Esophagus squamous epithelium (tissue), 5 donors: ENCODE results near the gene AGO1. TPM values are rescaled to one million over a fixed set of nuclear protein-coding genes. Genes with fewer than 3 reads are reported as not detected.

Source experiments
- DNase-seq: peaks from one replicate; lab custom pipeline; 2025; lab: John Stamatoyannopoulos, UW
- H3K27ac ChIP-seq, 4 donors: fragments of 200-600 bp; sonication (generic); one replicate each; pipeline ENCODE4 v1.5.1; 2016 to 2019; ENCODE audit warnings: mild to moderate bottlenecking in 1 of 4
- H3K27me3 ChIP-seq, 4 donors: fragments of 200-600 bp; sonication (generic); 1 replicate in 3 of 4; 2 replicates in 1 of 4; pipeline versions ENCODE4 v1.5.1 to v1.6.0; 2017 to 2021; ENCODE audit warnings: antibody characterized with exemption in 1 of 4
- H3K36me3 ChIP-seq, 3 donors: fragments of 200-600 bp; sonication (generic); one replicate each; pipeline ENCODE4 v1.5.1; 2016 to 2019
- H3K4me1 ChIP-seq, 3 donors: fragments of 200-600 bp; sonication (generic); one replicate each; pipeline ENCODE4 v1.5.1; 2017 to 2019
- H3K4me3 ChIP-seq, 4 donors: fragments of 200-600 bp; sonication (generic); 1 replicate in 3 of 4; 2 replicates in 1 of 4; pipeline ENCODE4 v1.5.1; 2016 to 2019; ENCODE audit warnings: mild to moderate bottlenecking in 2 of 4, moderate library complexity in 1 of 4
- H3K9me3 ChIP-seq, 3 donors: fragments of 200-600 bp; sonication (generic); one replicate each; pipeline ENCODE4 v1.5.1; 2016 to 2019
- CTCF ChIP-seq, 6 experiments: fragments of 450-650 bp in 4 of 6; fragments of 200-600 bp in 2 of 6; sonication (generic) in 2 of 6; IDR thresholded peaks; one replicate each; pipeline ENCODE4 v1.5.1; 2016 to 2019; ENCODE audit warnings: antibody characterized with exemption in 6 of 6, mild to moderate bottlenecking in 4 of 6, moderate library complexity in 4 of 6
- POLR2A ChIP-seq, 4 donors: fragments of 450-650 bp; IDR thresholded peaks; one replicate each; pipeline ENCODE4 v1.6.1; 2017; ENCODE audit warnings: antibody characterized with exemption in 4 of 4, mild to moderate bottlenecking in 4 of 4, moderate library complexity in 3 of 4
- WGBS, 2 donors: methylation state at CpG; one replicate each; pipeline ENCODE4 v1.1.5; 2018; 5-methylcytosine and 5-hydroxymethylcytosine counted together
- intact Hi-C: fragments of 100-400 bp; cut with DNase I; formaldehyde crosslinking; loops from one replicate; pipeline ENCODE4 v1.15.0; 2022
- total RNA-seq, 4 donors: library from RNA; depleted of rRNA; stranded (reverse); fragments of >200 nt; gene quantifications; one replicate each; pipeline ENCODE4 v1.1.0, GENCODE V29; 2016
- donor health status: DM: yes; HTN: yes; CAD: no.

AGO1 gene
- total RNA-seq, result 10 to 100 TPM in 2 of 4 donors, 1 to 10 TPM in 2; 9.7 to 18.1 (median 11.2) TPM

GRCh38 chr1:35882945-35883634 lies at the start of gene AGO1:
AGO1 (plus strand) TSS chr1:35883209; CDS start chr1:35883422, 213 bp downstream.
- Histone ChIP-seq H3K9me3 (no peaks in the 10 kb centered on the region), H3K36me3 (peaks cover 0 to 4% (median 0%) of the 10 kb centered on the region in 3 donors), H3K4me3 (peak within 1 kb of the TSS; percentile 70 to 92 (median 78)), H3K27ac (peak within 1 kb of the TSS; percentile 67 to 89 (median 82)), H3K27me3 (no peaks in the 10 kb centered on the region), H3K4me1 (peaks cover 6 to 47% (median 8%) of the 10 kb centered on the region in 3 donors)
- 0 to 2% methylated on average over 6 to 19 of the region's 58 CpGs for WGBS, 2 donors
- TF ChIP-seq POLR2A (IDR thresholded peaks at IDR 0.05) (peak in 3 of 4 donors; percentile 42 to 90 (median 81)), CTCF (IDR thresholded peaks at IDR 0.05) (peak; percentile 92 to 99 (median 98))
- peak; percentile 63 for DNase-seq
- intact Hi-C loops, result no loop called here

- no peaks in the 10 kb centered on the region for H3K9me3 ChIP-seq
- H3K27ac ChIP-seq, result no peak overlapping the region
- peaks cover 0 to 94% (median 0%) of the 10 kb centered on the region in 3 donors for H3K36me3 ChIP-seq
- peaks cover 0 to 12% (median 0%) of the 10 kb centered on the region in 3 donors for H3K4me1 ChIP-seq
- WGBS, 2 donors, result 69 to 81% methylated on average over 2 of the region's 2 CpGs
- DNase-seq, result no peak
- no peaks in the 10 kb centered on the region for H3K27me3 ChIP-seq
- TF ChIP-seq CTCF (IDR thresholded peaks at IDR 0.05) (no peak), POLR2A (IDR thresholded peaks at IDR 0.05) (no peak)
- intact Hi-C loops, result no loop called here
- no peak overlapping the region for H3K4me3 ChIP-seq
Observed at GRCh38 chr1:35833395-35833794, 49.6 kb upstream of the AGO1 start.

GRCh38 chr1:35834218-35834617 lies 48.8 kb upstream of the AGO1 start:
- intact Hi-C loops, result no loop called here
- no peak for DNase-seq
- Histone ChIP-seq H3K27me3 (no peaks in the 10 kb centered on the region), H3K36me3 (peaks cover 0 to 91% (median 0%) of the 10 kb centered on the region in 3 donors), H3K9me3 (no peaks in the 10 kb centered on the region), H3K4me3 (no peak overlapping the region), H3K4me1 (peaks cover 0 to 12% (median 0%) of the 10 kb centered on the region in 3 donors), H3K27ac (no peak overlapping the region)
- no peak for TF ChIP-seq CTCF (IDR thresholded peaks at IDR 0.05)
- WGBS, 2 donors, result 100% methylated on average over 1 to 2 of the region's 2 CpGs

- H3K9me3 ChIP-seq, result no peaks in the 10 kb centered on the region
- WGBS, 2 donors, result 18 to 24% methylated on average over 2 of the region's 2 CpGs
- H3K27me3 ChIP-seq, result no peaks in the 10 kb centered on the region
- H3K36me3 ChIP-seq, result peaks cover 0 to 95% (median 0%) of the 10 kb centered on the region in 3 donors
- intact Hi-C loops, result no loop called here
- H3K27ac ChIP-seq, result peak overlapping the region in 1 of 4 donors; percentile 34
- peaks cover 0 to 12% (median 0%) of the 10 kb centered on the region in 3 donors for H3K4me1 ChIP-seq
- no peak for TF ChIP-seq POLR2A (IDR thresholded peaks at IDR 0.05)
- H3K4me3 ChIP-seq, result no peak overlapping the region
- DNase-seq, result no peak
Observed at GRCh38 chr1:35835398-35835797, 47.6 kb upstream of the AGO1 start.

- no peaks in the 10 kb centered on the region for H3K27me3 ChIP-seq
- no peak overlapping the region for H3K27ac ChIP-seq
- DNase-seq, result no peak
- no peak overlapping the region for H3K4me3 ChIP-seq
- H3K36me3 ChIP-seq, result peaks cover 0 to 97% (median 0%) of the 10 kb centered on the region in 3 donors
- no peak for TF ChIP-seq CTCF (IDR thresholded peaks at IDR 0.05)
- TF ChIP-seq POLR2A (IDR thresholded peaks at IDR 0.05), result no peak
- 94 to 95% methylated on average over 1 of the region's 1 CpG for WGBS, 2 donors
- peaks cover 0 to 12% (median 0%) of the 10 kb centered on the region in 3 donors for H3K4me1 ChIP-seq
- H3K9me3 ChIP-seq, result no peaks in the 10 kb centered on the region
- intact Hi-C loops, result no loop called here
Observed at GRCh38 chr1:35836734-35837133, 46.3 kb upstream of the AGO1 start.
